Measurements from ENCODE around the gene LRP1-AS. TPM values are rescaled to one million over a fixed set of nuclear protein-coding genes. Genes with fewer than 3 reads are reported as not detected.

The LRP1-AS gene
- total and polyA plus RNA-seq, 10 of the 15 experiments (the other 5 are each of a cell fraction or from before 2014, with no cell fraction given), result not detected

DNA sequence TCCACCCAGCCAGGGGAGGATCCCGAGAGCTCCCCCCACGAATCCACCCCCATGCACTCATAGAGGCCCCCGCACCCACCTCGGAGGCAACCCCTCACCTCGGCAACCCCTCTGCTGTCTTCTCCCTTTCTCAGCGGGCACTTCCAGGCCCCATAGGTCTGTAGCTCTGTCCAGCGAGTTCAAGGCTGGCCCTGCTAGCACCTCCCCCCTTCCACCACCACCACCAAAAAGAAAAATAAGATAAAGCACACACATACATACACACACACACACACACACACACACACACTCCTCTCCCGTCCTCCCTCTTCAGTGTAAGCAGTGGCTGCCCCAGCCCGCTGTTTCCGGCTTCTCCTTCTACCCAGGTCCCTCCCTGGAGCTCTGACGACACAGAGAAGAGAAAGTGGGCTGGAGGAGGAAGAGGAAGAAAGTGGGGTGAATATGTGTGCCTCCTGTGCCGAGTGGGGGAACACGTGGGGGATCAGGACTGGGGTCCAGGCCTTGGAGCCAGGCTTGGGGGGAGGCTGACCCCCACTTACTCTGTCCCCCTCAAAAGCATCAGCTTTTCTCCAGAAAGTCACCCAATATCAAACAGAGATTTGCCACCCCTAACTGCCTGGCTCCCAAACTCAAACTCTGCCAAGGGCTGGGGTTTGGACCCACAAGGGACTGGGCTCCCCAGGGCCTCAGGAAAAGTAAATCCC, 36.2 kb downstream of the LRP1-AS start, which contains the start of gene STAT6:
STAT6 (minus strand) TSS at position 332 of the 704 bp plus-strand sequence. CDS start 3,084 bp downstream, outside the sequence.
- Histone ChIP-seq H3K27me3 (replicated peaks in 1 of 2; ENCODE audit: control insufficient read depth in 2 of 2, insufficient read depth in 2 of 2, low read length in 1 of 2) (no peaks in the 10 kb centered on the region), H3K9me3 (replicated peaks; ENCODE audit: control insufficient read depth, insufficient read depth, low read length) (no peaks in the 10 kb centered on the region), H2AFZ (ENCODE audit: control insufficient read depth, low read depth, low read length) (peak within 1 kb of the TSS; percentile 65), H3K4me3 (peak within 1 kb of the TSS; percentile 95), H3K79me2 (ENCODE audit: control insufficient read depth, insufficient read depth, low read length) (peaks cover 41% of the 10 kb centered on the region), H3K9ac (ENCODE audit: control insufficient read depth, insufficient read depth, low read length) (peak within 1 kb of the TSS; percentile 96), H3K36me3 (ENCODE audit: control insufficient read depth in 2 of 2, insufficient read depth in 2 of 2, low read length in 1 of 2) (peaks cover 7 to 14% of the 10 kb centered on the region in 2 experiments; a peak in 3 of 4 replicates), H3K4me2 (ENCODE audit: control insufficient read depth, insufficient read depth) (peak within 1 kb of the TSS; percentile 88), H4K20me1 (ENCODE audit: control insufficient read depth, insufficient read depth) (no peaks in the 10 kb centered on the region), H3K27ac (ENCODE audit: control insufficient read depth, insufficient read depth) (peak within 1 kb of the TSS; percentile 97), H3K4me1 (ENCODE audit: control insufficient read depth, insufficient read depth, low read length) (peaks cover 8% of the 10 kb centered on the region)
- POLR2A ChIA-PET, result interaction anchor here (0.5 to 4.9 kb wide), 26 partner anchors 8 to 482 kb away, joined by 3 to 94 read pairs (median 6); partner anchors contain the start of genes BAZ2A, NAB2, NEMP1 and SHMT2
- FAIRE-seq (peak; percentile 90), DNase-seq (ENCODE audit: low read depth, low spot score) (no peak), ATAC-seq (peak; percentile 81)
- 1% methylated on average over 12 of the region's 13 CpGs for WGBS (ENCODE audit: insufficient coverage, insufficient replicate concordance, low lambda C conversion rate, missing lambda C conversion rate)
- BruUV-seq (replicated peaks), result no TSS peak
- SMC1A ChIA-PET (ENCODE audit: uncharacterized antibody, unreplicated experiment), result interaction anchor here (0.7 to 8.6 kb wide), 36 partner anchors 8 to 597 kb away, joined by 3 to 246 read pairs (median 7); partner anchors contain the start of genes HSD17B6, NAB2, NACA and NEMP1
- CTCF ChIA-PET, result interaction anchor here (0.6 to 11.7 kb wide), 50 partner anchors 11 to 1639 kb away, joined by 3 to 458 read pairs (median 7); partner anchors contain the start of genes HSD17B6, MYO1A, NAB2 and NACA
- in situ Hi-C loops (cut with MboI) (loop anchor here (5.0 kb wide), 3 partner anchors 44 to 354 kb away; no protein-coding TSS in a partner anchor), intact Hi-C loops (cut with micrococcal nuclease; ENCODE audit: unreplicated experiment) (loop anchor here (1.0 to 5.0 kb wide), 4 partner anchors 18 to 359 kb away; partner anchors contain the start of gene PRIM1)
- RAD21 ChIA-PET (ENCODE audit: unreplicated experiment), result interaction anchor here (0.6 to 5.3 kb wide), 43 partner anchors 10 to 597 kb away, joined by 3 to 285 read pairs (median 7); partner anchors contain the start of genes LRP1, NAB2, NACA and NEMP1
- no peak for TF ChIP-seq KAT2A (conservative IDR thresholded peaks at IDR 0.05; ENCODE audit: control insufficient read depth, low read depth, low read length)
- no peak for TF ChIP-seq YBX1 (IDR thresholded peaks at IDR 0.05)
- peak; percentile 51; the same call in 1 of the 2 replicates for TF ChIP-seq SMARCA5 (IDR thresholded peaks at IDR 0.05)
- TF ChIP-seq HDAC2 (IDR thresholded peaks at IDR 0.05), result no peak
- TF ChIP-seq RUNX3 (IDR thresholded peaks at IDR 0.05; ENCODE audit: low read length), result peak; percentile 49
- no peak; the same call in 1 of the 2 replicates for TF ChIP-seq SIN3A (IDR thresholded peaks at IDR 0.05; ENCODE audit: low read depth, low read length)
- TF ChIP-seq CHD1 (IDR thresholded peaks at IDR 0.05; ENCODE audit: low read depth, low read length), result no peak
- no peak for TF ChIP-seq FOXM1 (IDR thresholded peaks at IDR 0.05; ENCODE audit: low read depth, low read length)
- TF ChIP-seq NFIC (IDR thresholded peaks at IDR 0.05; ENCODE audit: low read depth, low read length), result no peak
- TF ChIP-seq IRF4 (IDR thresholded peaks at IDR 0.05; ENCODE audit: low read depth, low read length), result 0 out of 2 replicates have a peak, but pooled peaks have one; percentile 37
- peak; percentile 93 for TF ChIP-seq NBN (IDR thresholded peaks at IDR 0.05)
- TF ChIP-seq, protein P1, sequence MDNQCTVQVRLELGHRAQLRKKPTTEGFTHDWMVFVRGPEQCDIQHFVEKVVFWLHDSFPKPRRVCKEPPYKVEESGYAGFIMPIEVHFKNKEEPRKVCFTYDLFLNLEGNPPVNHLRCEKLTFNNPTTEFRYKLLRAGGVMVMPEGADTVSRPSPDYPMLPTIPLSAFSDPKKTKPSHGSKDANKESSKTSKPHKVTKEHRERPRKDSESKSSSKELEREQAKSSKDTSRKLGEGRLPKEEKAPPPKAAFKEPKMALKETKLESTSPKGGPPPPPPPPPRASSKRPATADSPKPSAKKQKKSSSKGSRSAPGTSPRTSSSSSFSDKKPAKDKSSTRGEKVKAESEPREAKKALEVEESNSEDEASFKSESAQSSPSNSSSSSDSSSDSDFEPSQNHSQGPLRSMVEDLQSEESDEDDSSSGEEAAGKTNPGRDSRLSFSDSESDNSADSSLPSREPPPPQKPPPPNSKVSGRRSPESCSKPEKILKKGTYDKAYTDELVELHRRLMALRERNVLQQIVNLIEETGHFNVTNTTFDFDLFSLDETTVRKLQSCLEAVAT (IDR thresholded peaks at IDR 0.05), result peak; percentile 90
- TF ChIP-seq TBL1XR1 (IDR thresholded peaks at IDR 0.05; ENCODE audit: low read depth, low read length), result peak; percentile 53; the same call in 1 of the 2 replicates
- TF ChIP-seq ZZZ3 (IDR thresholded peaks at IDR 0.05; ENCODE audit: control insufficient read depth, insufficient read length, low read depth), result no peak
- TF ChIP-seq, protein P2, sequence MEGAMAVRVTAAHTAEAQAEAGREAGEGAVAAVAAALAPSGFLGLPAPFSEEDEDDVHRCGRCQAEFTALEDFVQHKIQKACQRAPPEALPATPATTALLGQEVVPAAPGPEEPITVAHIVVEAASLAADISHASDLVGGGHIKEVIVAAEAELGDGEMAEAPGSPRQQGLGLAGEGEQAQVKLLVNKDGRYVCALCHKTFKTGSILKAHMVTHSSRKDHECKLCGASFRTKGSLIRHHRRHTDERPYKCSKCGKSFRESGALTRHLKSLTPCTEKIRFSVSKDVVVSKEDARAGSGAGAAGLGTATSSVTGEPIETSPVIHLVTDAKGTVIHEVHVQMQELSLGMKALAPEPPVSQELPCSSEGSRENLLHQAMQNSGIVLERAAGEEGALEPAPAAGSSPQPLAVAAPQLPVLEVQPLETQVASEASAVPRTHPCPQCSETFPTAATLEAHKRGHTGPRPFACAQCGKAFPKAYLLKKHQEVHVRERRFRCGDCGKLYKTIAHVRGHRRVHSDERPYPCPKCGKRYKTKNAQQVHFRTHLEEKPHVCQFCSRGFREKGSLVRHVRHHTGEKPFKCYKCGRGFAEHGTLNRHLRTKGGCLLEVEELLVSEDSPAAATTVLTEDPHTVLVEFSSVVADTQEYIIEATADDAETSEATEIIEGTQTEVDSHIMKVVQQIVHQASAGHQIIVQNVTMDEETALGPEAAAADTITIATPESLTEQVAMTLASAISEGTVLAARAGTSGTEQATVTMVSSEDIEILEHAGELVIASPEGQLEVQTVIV (IDR thresholded peaks at IDR 0.05; ENCODE audit: borderline replicate concordance, partially characterized antibody), result no peak
- no peak for TF ChIP-seq SREBF1 (IDR thresholded peaks at IDR 0.05; ENCODE audit: low read length)
- TF ChIP-seq, protein P3, sequence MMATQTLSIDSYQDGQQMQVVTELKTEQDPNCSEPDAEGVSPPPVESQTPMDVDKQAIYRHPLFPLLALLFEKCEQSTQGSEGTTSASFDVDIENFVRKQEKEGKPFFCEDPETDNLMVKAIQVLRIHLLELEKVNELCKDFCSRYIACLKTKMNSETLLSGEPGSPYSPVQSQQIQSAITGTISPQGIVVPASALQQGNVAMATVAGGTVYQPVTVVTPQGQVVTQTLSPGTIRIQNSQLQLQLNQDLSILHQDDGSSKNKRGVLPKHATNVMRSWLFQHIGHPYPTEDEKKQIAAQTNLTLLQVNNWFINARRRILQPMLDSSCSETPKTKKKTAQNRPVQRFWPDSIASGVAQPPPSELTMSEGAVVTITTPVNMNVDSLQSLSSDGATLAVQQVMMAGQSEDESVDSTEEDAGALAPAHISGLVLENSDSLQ (IDR thresholded peaks at IDR 0.05), result 0 out of 2 replicates have a peak, but pooled peaks have one; percentile 0

Measured in GM12878 (cell line).